HEK293T (cell line): ENCODE results near the gene DHX58.
A peak's percentile ranks its signal among the peaks of the same experiment; 100 is the strongest.

Experiments used
- CTCF ChIA-PET: fragments of 350-600 bp; formaldehyde crosslinking; extraction: SDS; loops from one replicate; lab custom pipeline; 2021; ENCODE audit warnings: antibody characterized with exemption, inconsistent platforms; lab: Yijun Ruan, JAX
- POLR2A ChIA-PET: fragments of 350-600 bp; formaldehyde crosslinking; extraction: SDS; loops from one replicate; lab custom pipeline; 2020; ENCODE audit warnings: antibody characterized with exemption, inconsistent platforms; lab: Yijun Ruan, JAX
- DNase-seq: peaks from one replicate; pipeline ENCODE4 v3.0.0; 2012; ENCODE audit warnings: mixed read lengths; ENCODE audit errors: extremely low spot score
- ARNT ChIP-seq: fragments of 450-650 bp; IDR thresholded peaks from 2 replicates; pipeline ENCODE4 v1.6.1; 2017; ENCODE audit warnings: mild to moderate bottlenecking
- BHLHE40 ChIP-seq: fragments of 450-650 bp; IDR thresholded peaks from 2 replicates; pipeline ENCODE4 v1.6.1; 2016; ENCODE audit warnings: mild to moderate bottlenecking, moderate library complexity, borderline replicate concordance
- CTBP1 ChIP-seq: fragments of 450-650 bp; IDR thresholded peaks from 2 replicates; pipeline ENCODE4 v1.6.1; 2016; ENCODE audit warnings: borderline replicate concordance
- ELF4 ChIP-seq: fragments of 450-650 bp; IDR thresholded peaks from 2 replicates; pipeline ENCODE4 v1.6.1; 2017; ENCODE audit warnings: antibody characterized with exemption
- FOXA1 ChIP-seq: fragments of 450-650 bp; IDR thresholded peaks from 2 replicates; pipeline ENCODE4 v1.6.1; 2016; ENCODE audit warnings: mild to moderate bottlenecking
- FOXK2 ChIP-seq: fragments of 450-650 bp; IDR thresholded peaks from 2 replicates; pipeline ENCODE4 v1.6.1; 2016; ENCODE audit warnings: mild to moderate bottlenecking
- FOXM1 ChIP-seq: fragments of 450-650 bp; IDR thresholded peaks from 2 replicates; pipeline ENCODE4 v1.6.1; 2017; ENCODE audit warnings: mild to moderate bottlenecking, borderline replicate concordance
- HDGF ChIP-seq: fragments of 450-650 bp; IDR thresholded peaks from 2 replicates; pipeline ENCODE4 v1.6.1; 2017; ENCODE audit warnings: antibody characterized with exemption, borderline replicate concordance
- L3MBTL2 ChIP-seq: fragments of 450-650 bp; conservative IDR thresholded peaks from 2 replicates; pipeline ENCODE4 v1.6.1; 2016; ENCODE audit warnings: mild to moderate bottlenecking
- LEF1 ChIP-seq: fragments of 450-650 bp; IDR thresholded peaks from 2 replicates; pipeline ENCODE4 v1.6.1; 2017; ENCODE audit warnings: mild to moderate bottlenecking, borderline replicate concordance
- NFRKB ChIP-seq: fragments of 450-650 bp; IDR thresholded peaks from 2 replicates; pipeline ENCODE4 v1.6.1; 2016; ENCODE audit warnings: mild to moderate bottlenecking, moderate library complexity
- PKNOX1 ChIP-seq: fragments of 450-650 bp; IDR thresholded peaks from 2 replicates; pipeline ENCODE4 v1.6.1; 2016
- SP1 ChIP-seq: fragments of 450-650 bp; IDR thresholded peaks from 2 replicates; pipeline ENCODE4 v1.6.1; 2017
- SUZ12 ChIP-seq: fragments of 450-650 bp; IDR thresholded peaks from 2 replicates; pipeline ENCODE4 v1.6.1; 2016; ENCODE audit warnings: mild to moderate bottlenecking
- TARDBP ChIP-seq: fragments of 450-650 bp; IDR thresholded peaks from 2 replicates; pipeline ENCODE4 v1.6.1; 2016
- ZNF384 ChIP-seq: fragments of 450-650 bp; IDR thresholded peaks from 2 replicates; pipeline ENCODE4 v1.6.1; 2016

DHX58 gene

GRCh38 chr17:42116705-42117396 lies 4.3 kb upstream of the DHX58 start:
- peak; percentile 99; the same call in 1 of the 2 replicates for TF ChIP-seq HDGF
- no peak for TF ChIP-seq L3MBTL2
- peak; percentile 75 for DNase-seq
- CTCF ChIA-PET: interaction anchor here (1.2 kb wide), 1 partner anchor 91 kb away, joined by 4 read pairs; no protein-coding TSS in a partner anchor
- POLR2A ChIA-PET: interaction anchor here (1.5 kb wide), 1 partner anchor 99 kb away, joined by 6 read pairs; the partner anchor contains the start of gene DNAJC7

- ChIA-PET CTCF (interaction anchor here (0.8 to 1.2 kb wide), 2 partner anchors 46 to 48 kb away, joined by 3 to 4 read pairs; no protein-coding TSS in a partner anchor), POLR2A (interaction anchor here (1.1 to 4.4 kb wide), 6 partner anchors 7 to 148 kb away, joined by 3 to 26 read pairs (median 10); partner anchors contain the start of genes CNP, DNAJC7, KAT2A and NKIRAS2)
- TF ChIP-seq L3MBTL2 (no peak), ZNF384 (no peak), BHLHE40 (no peak), ELF4 (no peak), FOXM1 (no peak), TARDBP (no peak)
- no peak for DNase-seq
These were observed 1.6 kb upstream of the DHX58 start for GRCh38 chr17:42114118-42114517.

- ChIA-PET POLR2A (interaction anchor here (0.6 to 4.4 kb wide), 9 partner anchors 7 to 148 kb away, joined by 3 to 26 read pairs (median 5); partner anchors contain the start of genes CNP, DNAJC7, KAT2A and NKIRAS2), CTCF (interaction anchor here (1.2 kb wide), 1 partner anchor 45 kb away, joined by 4 read pairs; no protein-coding TSS in a partner anchor)
- no peak for DNase-seq
These were observed 967 bp upstream of the DHX58 start for GRCh38 chr17:42113293-42114069.

GRCh38 chr17:42111871-42112551 lies 503 bp downstream of the DHX58 start:
- CTCF ChIA-PET: interaction anchor here (1.2 kb wide), 1 partner anchor 8 kb away, joined by 3 read pairs; no protein-coding TSS in a partner anchor
- TF ChIP-seq FOXA1 (no peak), LEF1 (no peak), FOXK2 (no peak), ZNF384 (no peak), BHLHE40 (no peak), CTBP1 (no peak), HDGF (no peak), FOXM1 (no peak), ARNT (no peak), NFRKB (no peak), PKNOX1 (no peak)
- POLR2A ChIA-PET: interaction anchor here (0.8 to 4.4 kb wide), 4 partner anchors 9 to 145 kb away, joined by 3 to 26 read pairs (median 6); partner anchors contain the start of genes CNP, GHDC and KAT2A
- no peak for DNase-seq

More at GRCh38 chr17:42113293-42114069, 967 bp upstream of the DHX58 start:
- TF ChIP-seq ZNF384: no peak
- TF ChIP-seq FOXK2: no peak
- no peak for TF ChIP-seq LEF1
- no peak for TF ChIP-seq SP1
- TF ChIP-seq HDGF: no peak
- TF ChIP-seq PKNOX1: no peak
- TF ChIP-seq SUZ12: no peak
- TF ChIP-seq NFRKB: no peak
- TF ChIP-seq L3MBTL2: no peak

DNA sequence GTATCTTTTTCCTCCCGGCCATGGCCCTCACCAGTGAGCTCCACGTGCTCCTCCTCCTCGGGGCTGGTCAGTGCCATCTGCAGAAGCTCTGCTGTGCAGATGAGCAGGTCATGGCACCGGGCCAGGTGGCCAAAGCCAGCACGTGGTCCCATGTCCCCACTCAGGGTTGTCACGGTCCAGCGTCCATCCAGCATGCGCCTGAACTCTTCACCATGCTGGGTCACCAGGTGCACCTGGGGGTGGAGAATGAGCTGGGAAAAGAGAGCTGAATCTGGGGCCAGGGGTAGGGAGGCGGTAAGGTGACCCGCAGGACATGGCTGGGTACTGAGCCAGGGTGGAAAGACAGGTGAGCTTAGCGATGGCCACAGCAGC lies 1.3 kb downstream of the DHX58 start:
- no peak for TF ChIP-seq CTBP1
- no peak for TF ChIP-seq ZNF384
- TF ChIP-seq FOXA1: no peak
- TF ChIP-seq L3MBTL2: no peak
- TF ChIP-seq ARNT: no peak
- no peak for TF ChIP-seq BHLHE40
- TF ChIP-seq TARDBP: no peak
- TF ChIP-seq SUZ12: no peak
- no peak for TF ChIP-seq HDGF
- no peak for TF ChIP-seq LEF1
- TF ChIP-seq FOXK2: no peak
- no peak for TF ChIP-seq FOXM1
- TF ChIP-seq ELF4: no peak
- TF ChIP-seq SP1: no peak
- no peak for DNase-seq
- CTCF ChIA-PET: interaction anchor here (0.7 to 1.2 kb wide), 3 partner anchors 7 to 86 kb away, joined by 3 read pairs; no protein-coding TSS in a partner anchor
- POLR2A ChIA-PET: interaction anchor here (1.5 to 4.4 kb wide), 2 partner anchors 9 to 145 kb away, joined by 7 to 26 read pairs; partner anchors contain the start of genes CNP and KAT2A
